ENCODE measurements around the gene DYNC1H1.

Gene DYNC1H1

GRCh38 chr14:101933209-101933608 is 31.2 kb upstream of the DYNC1H1 start:
- Histone ChIP-seq H3K27me3 (ENCODE audit: control insufficient read depth, low read length) (no peaks in the 10 kb centered on the region), H3K4me3 (ENCODE audit: low read length) (no peak overlapping the region), H3K4me1 (ENCODE audit: control insufficient read depth, low read length) (no peaks in the 10 kb centered on the region), H3K79me2 (ENCODE audit: control insufficient read depth, low read length) (no peaks in the 10 kb centered on the region), H3K36me3 (ENCODE audit: control insufficient read depth, low read length) (no peaks in the 10 kb centered on the region), H3K4me2 (ENCODE audit: low read length) (no peak overlapping the region), H3F3A (ENCODE audit: control insufficient read depth, insufficient read depth) (no peaks in the 10 kb centered on the region), H3K27ac (ENCODE audit: low read depth, low read length) (no peak overlapping the region), H3K9me2 (replicated peaks; ENCODE audit: control insufficient read depth, low read length) (no peaks in the 10 kb centered on the region), H4K20me1 (ENCODE audit: control insufficient read depth, insufficient read depth, low read depth, low read length) (no peaks in the 10 kb centered on the region), H3K9me3 (ENCODE audit: control insufficient read depth, insufficient read depth, low read length) (no peaks in the 10 kb centered on the region)
- no peak for TF ChIP-seq CTCF (IDR thresholded peaks at IDR 0.05; ENCODE audit: low read depth, low read length, poor library complexity, severe bottlenecking)
- no peak for TF ChIP-seq EZH2phosphoT487 (IDR thresholded peaks at IDR 0.05; ENCODE audit: borderline replicate concordance, low read length)

- no peaks in the 10 kb centered on the region for H3K27me3 ChIP-seq (ENCODE audit: control insufficient read depth, low read length)
- H3K4me3 ChIP-seq (ENCODE audit: low read length) = no peak overlapping the region
- no peaks in the 10 kb centered on the region for H3F3A ChIP-seq (ENCODE audit: control insufficient read depth, insufficient read depth)
- no peaks in the 10 kb centered on the region for H3K9me2 ChIP-seq (replicated peaks; ENCODE audit: control insufficient read depth, low read length)
- H3K79me2 ChIP-seq (ENCODE audit: control insufficient read depth, low read length) = no peaks in the 10 kb centered on the region
- no peak overlapping the region for H3K4me2 ChIP-seq (ENCODE audit: low read length)
- H3K36me3 ChIP-seq (ENCODE audit: control insufficient read depth, low read length) = no peaks in the 10 kb centered on the region
- H4K20me1 ChIP-seq (ENCODE audit: control insufficient read depth, insufficient read depth, low read depth, low read length) = no peaks in the 10 kb centered on the region
- H3K4me1 ChIP-seq (ENCODE audit: control insufficient read depth, low read length) = no peaks in the 10 kb centered on the region
- no peak overlapping the region for H3K27ac ChIP-seq (ENCODE audit: low read depth, low read length)
- TF ChIP-seq EZH2phosphoT487 (IDR thresholded peaks at IDR 0.05; ENCODE audit: borderline replicate concordance, low read length) (no peak), CTCF (IDR thresholded peaks at IDR 0.05; ENCODE audit: low read depth, low read length, poor library complexity, severe bottlenecking) (no peak)
- no peaks in the 10 kb centered on the region for H3K9me3 ChIP-seq (ENCODE audit: control insufficient read depth, insufficient read depth, low read length)
Observed at GRCh38 chr14:101934601-101935150, 29.7 kb upstream of the DYNC1H1 start.

GRCh38 chr14:101937926-101938767 is 26.2 kb upstream of the DYNC1H1 start:
- no peaks in the 10 kb centered on the region for H3F3A ChIP-seq (ENCODE audit: control insufficient read depth, insufficient read depth)
- no peak overlapping the region for H3K27ac ChIP-seq (ENCODE audit: low read depth, low read length)
- no peaks in the 10 kb centered on the region for H3K27me3 ChIP-seq (ENCODE audit: control insufficient read depth, low read length)
- no peaks in the 10 kb centered on the region for H3K4me1 ChIP-seq (ENCODE audit: control insufficient read depth, low read length)
- H3K9me2 ChIP-seq (replicated peaks; ENCODE audit: control insufficient read depth, low read length) = no peaks in the 10 kb centered on the region
- TF ChIP-seq CTCF (IDR thresholded peaks at IDR 0.05; ENCODE audit: low read depth, low read length, poor library complexity, severe bottlenecking) (no peak), EZH2phosphoT487 (IDR thresholded peaks at IDR 0.05; ENCODE audit: borderline replicate concordance, low read length) (no peak)
- H3K36me3 ChIP-seq (ENCODE audit: control insufficient read depth, low read length) = no peaks in the 10 kb centered on the region
- H3K79me2 ChIP-seq (ENCODE audit: control insufficient read depth, low read length) = no peaks in the 10 kb centered on the region
- no peaks in the 10 kb centered on the region for H4K20me1 ChIP-seq (ENCODE audit: control insufficient read depth, insufficient read depth, low read depth, low read length)
- no peaks in the 10 kb centered on the region for H3K9me3 ChIP-seq (ENCODE audit: control insufficient read depth, insufficient read depth, low read length)
- no peak overlapping the region for H3K4me2 ChIP-seq (ENCODE audit: low read length)
- no peak overlapping the region for H3K4me3 ChIP-seq (ENCODE audit: low read length)
